ENCODE data around the gene CHTF8. TPM values are rescaled to one million over a fixed set of nuclear protein-coding genes. Genes with fewer than 3 reads are reported as not detected.

The CHTF8 gene
- total RNA-seq, 1 donor from 2014 or later, result 86.4 TPM

DNA sequence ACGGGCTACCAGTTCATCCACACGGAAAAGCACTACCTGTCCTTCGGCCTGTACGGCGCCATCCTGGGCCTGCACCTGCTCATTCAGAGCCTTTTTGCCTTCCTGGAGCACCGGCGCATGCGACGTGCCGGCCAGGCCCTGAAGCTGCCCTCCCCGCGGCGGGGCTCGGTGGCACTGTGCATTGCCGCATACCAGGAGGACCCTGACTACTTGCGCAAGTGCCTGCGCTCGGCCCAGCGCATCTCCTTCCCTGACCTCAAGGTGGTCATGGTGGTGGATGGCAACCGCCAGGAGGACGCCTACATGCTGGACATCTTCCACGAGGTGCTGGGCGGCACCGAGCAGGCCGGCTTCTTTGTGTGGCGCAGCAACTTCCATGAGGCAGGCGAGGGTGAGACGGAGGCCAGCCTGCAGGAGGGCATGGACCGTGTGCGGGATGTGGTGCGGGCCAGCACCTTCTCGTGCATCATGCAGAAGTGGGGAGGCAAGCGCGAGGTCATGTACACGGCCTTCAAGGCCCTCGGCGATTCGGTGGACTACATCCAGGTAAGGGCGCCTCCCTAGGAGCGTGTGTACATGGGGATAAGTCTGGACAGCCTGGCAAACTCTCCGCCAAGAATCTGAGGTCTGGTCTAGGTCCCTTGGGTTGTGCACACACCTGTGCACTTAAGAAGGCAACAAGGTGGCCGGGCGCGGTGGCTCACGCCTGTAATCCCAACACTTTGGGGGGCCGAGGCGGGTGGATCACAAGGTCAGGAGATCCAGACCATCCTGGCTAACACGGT lies 22.7 kb downstream of the CHTF8 start:
- no peak overlapping the region for H2AFZ ChIP-seq (ENCODE audit: low read depth, low read length)
- no peaks in the 10 kb centered on the region for H3K9me3 ChIP-seq (ENCODE audit: insufficient read depth, low read depth, low read length)
- H3K79me2 ChIP-seq (ENCODE audit: insufficient read depth, low read length), result no peaks in the 10 kb centered on the region
- H3K9ac ChIP-seq (ENCODE audit: low read length), result no peak overlapping the region
- Mint-ChIP-seq H3K9me3 (ENCODE audit: unreplicated experiment) (no peaks in the 10 kb centered on the region), H3K27me3 (ENCODE audit: low read depth, unreplicated experiment) (peaks cover 16% of the 10 kb centered on the region), H3K36me3 (ENCODE audit: low read depth, unreplicated experiment) (peaks cover 18% of the 10 kb centered on the region), H3K4me1 (ENCODE audit: low read depth, unreplicated experiment) (peaks cover 10% of the 10 kb centered on the region), H3K4me3 (ENCODE audit: unreplicated experiment) (no peak overlapping the region), H3K27ac (ENCODE audit: unreplicated experiment) (no peak overlapping the region)
- DNase-seq (ENCODE audit: low read depth) (no peak), FAIRE-seq (no peak)
- TF ChIP-seq, protein P1, sequence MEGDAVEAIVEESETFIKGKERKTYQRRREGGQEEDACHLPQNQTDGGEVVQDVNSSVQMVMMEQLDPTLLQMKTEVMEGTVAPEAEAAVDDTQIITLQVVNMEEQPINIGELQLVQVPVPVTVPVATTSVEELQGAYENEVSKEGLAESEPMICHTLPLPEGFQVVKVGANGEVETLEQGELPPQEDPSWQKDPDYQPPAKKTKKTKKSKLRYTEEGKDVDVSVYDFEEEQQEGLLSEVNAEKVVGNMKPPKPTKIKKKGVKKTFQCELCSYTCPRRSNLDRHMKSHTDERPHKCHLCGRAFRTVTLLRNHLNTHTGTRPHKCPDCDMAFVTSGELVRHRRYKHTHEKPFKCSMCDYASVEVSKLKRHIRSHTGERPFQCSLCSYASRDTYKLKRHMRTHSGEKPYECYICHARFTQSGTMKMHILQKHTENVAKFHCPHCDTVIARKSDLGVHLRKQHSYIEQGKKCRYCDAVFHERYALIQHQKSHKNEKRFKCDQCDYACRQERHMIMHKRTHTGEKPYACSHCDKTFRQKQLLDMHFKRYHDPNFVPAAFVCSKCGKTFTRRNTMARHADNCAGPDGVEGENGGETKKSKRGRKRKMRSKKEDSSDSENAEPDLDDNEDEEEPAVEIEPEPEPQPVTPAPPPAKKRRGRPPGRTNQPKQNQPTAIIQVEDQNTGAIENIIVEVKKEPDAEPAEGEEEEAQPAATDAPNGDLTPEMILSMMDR (IDR thresholded peaks at IDR 0.05; ENCODE audit: insufficient read depth, low read depth, low read length), result no peak
- TF ChIP-seq EZH2 (IDR thresholded peaks at IDR 0.05; ENCODE audit: insufficient read depth, low read length), result no peak
- no peak overlapping the region for H3K27ac ChIP-seq (ENCODE audit: low read depth, low read length)
- H3K4me1 ChIP-seq (ENCODE audit: insufficient read depth, low read length), result peaks cover 25% of the 10 kb centered on the region
- H3K4me2 ChIP-seq (ENCODE audit: low read length), result no peak overlapping the region
- H3K36me3 ChIP-seq (ENCODE audit: insufficient read depth, low read length), result no peaks in the 10 kb centered on the region
- peaks cover 50% of the 10 kb centered on the region for H4K20me1 ChIP-seq (ENCODE audit: insufficient read depth, low read length)
- H3K27me3 ChIP-seq (ENCODE audit: insufficient read depth, low read length), result peaks cover 5% of the 10 kb centered on the region
- no peak overlapping the region for H3K4me3 ChIP-seq (ENCODE audit: insufficient read depth, low read depth, low read length)

GRCh38 chr16:69108905-69109252 lies 23.5 kb downstream of the CHTF8 start:
- no peak overlapping the region for H3K27ac ChIP-seq (ENCODE audit: low read depth, low read length)
- no peaks in the 10 kb centered on the region for H3K9me3 Mint-ChIP-seq (ENCODE audit: unreplicated experiment)
- H3K4me3 ChIP-seq (ENCODE audit: insufficient read depth, low read depth, low read length), result no peak overlapping the region
- H3K36me3 ChIP-seq (ENCODE audit: insufficient read depth, low read length), result no peaks in the 10 kb centered on the region
- peaks cover 10% of the 10 kb centered on the region for H3K4me1 Mint-ChIP-seq (ENCODE audit: low read depth, unreplicated experiment)
- DNase-seq (ENCODE audit: low read depth), result no peak
- peaks cover 42% of the 10 kb centered on the region for H4K20me1 ChIP-seq (ENCODE audit: insufficient read depth, low read length)
- TF ChIP-seq, protein P1 (IDR thresholded peaks at IDR 0.05; ENCODE audit: insufficient read depth, low read depth, low read length), result no peak
- TF ChIP-seq EZH2 (IDR thresholded peaks at IDR 0.05; ENCODE audit: insufficient read depth, low read length), result no peak
- no peaks in the 10 kb centered on the region for H3K79me2 ChIP-seq (ENCODE audit: insufficient read depth, low read length)
- no peak overlapping the region for H3K9ac ChIP-seq (ENCODE audit: low read length)
- H3K4me3 Mint-ChIP-seq (ENCODE audit: unreplicated experiment), result no peak overlapping the region
- H2AFZ ChIP-seq (ENCODE audit: low read depth, low read length), result no peak overlapping the region
- no peaks in the 10 kb centered on the region for H3K9me3 ChIP-seq (ENCODE audit: insufficient read depth, low read depth, low read length)
- FAIRE-seq, result no peak
- no peak overlapping the region for H3K27ac Mint-ChIP-seq (ENCODE audit: unreplicated experiment)
- H3K4me1 ChIP-seq (ENCODE audit: insufficient read depth, low read length), result peaks cover 25% of the 10 kb centered on the region
- H3K27me3 ChIP-seq (ENCODE audit: insufficient read depth, low read length), result peaks cover 5% of the 10 kb centered on the region
- H3K27me3 Mint-ChIP-seq (ENCODE audit: low read depth, unreplicated experiment), result peaks cover 17% of the 10 kb centered on the region
- H3K36me3 Mint-ChIP-seq (ENCODE audit: low read depth, unreplicated experiment), result peaks cover 16% of the 10 kb centered on the region
- H3K4me2 ChIP-seq (ENCODE audit: low read length), result peak overlapping the region; percentile 95
